Activated T-helper 1 cell treated with anti-CD3 and anti-CD28 coated beads, Interleukin-12 subunit alpha, Interleukin-12 subunit beta, Interleukin-2, Interleukin-4 antibody, amounts not matched to agents 30 ng/mL and 10 ng/mL and 1 ng/mL, durations not matched to agents 14 hours and 24 hours and 36 hours (primary cell): Measurements from ENCODE around the gene TEAD4. TPM values are rescaled to one million over a fixed set of nuclear protein-coding genes. Genes with fewer than 3 reads are reported as not detected.

ENCODE experiments used
- DNase-seq: peaks from one replicate; pipeline ENCODE4 v3.0.0; 2021; ENCODE audit warnings: low spot score
- H3K27ac Mint-ChIP-seq: one replicate; pipeline ENCODE4 v1.8.0; 2021; ENCODE audit warnings: mild to moderate bottlenecking, mixed read lengths
- H3K27me3 Mint-ChIP-seq: one replicate; pipeline ENCODE4 v1.8.0; 2022; ENCODE audit warnings: mild to moderate bottlenecking, moderate library complexity, mixed read lengths; ENCODE audit not compliant: insufficient read depth
- H3K36me3 Mint-ChIP-seq: one replicate; pipeline ENCODE4 v1.8.0; 2021; ENCODE audit warnings: low read depth, mixed read lengths
- H3K4me1 Mint-ChIP-seq: one replicate; pipeline ENCODE4 v1.8.0; 2021; ENCODE audit warnings: low read depth, mixed read lengths
- H3K4me3 Mint-ChIP-seq: one replicate; pipeline ENCODE4 v1.8.0; 2021; ENCODE audit warnings: mild to moderate bottlenecking, moderate library complexity, mixed read lengths
- H3K9me3 Mint-ChIP-seq: one replicate; pipeline ENCODE4 v1.8.0; 2021; ENCODE audit warnings: mixed read lengths
- intact Hi-C: fragments of 100-400 bp; cut with micrococcal nuclease; formaldehyde crosslinking; loops from one replicate; pipeline ENCODE4 v1.15.1; 2024
- total RNA-seq: library from RNA; stranded (reverse); gene quantifications from 2 replicates; pipeline ENCODE4 v1.2.3, GENCODE V29; 2022

TEAD4 gene
- total RNA-seq, 1 donor from 2014 or later: 11.5 TPM

- H3K4me1 Mint-ChIP-seq: no peaks in the 10 kb centered on the region
- no peaks in the 10 kb centered on the region for H3K36me3 Mint-ChIP-seq
- no peaks in the 10 kb centered on the region for H3K9me3 Mint-ChIP-seq
Observed at GRCh38 chr12:3014641-3015040, 55.4 kb downstream of the TEAD4 start.

GRCh38 chr12:3015356-3015755 lies 56.2 kb downstream of the TEAD4 start:
- no peak overlapping the region for H3K4me3 Mint-ChIP-seq
- H3K27me3 Mint-ChIP-seq: peaks cover 2% of the 10 kb centered on the region
- H3K36me3 Mint-ChIP-seq: no peaks in the 10 kb centered on the region
- H3K9me3 Mint-ChIP-seq: no peaks in the 10 kb centered on the region
- intact Hi-C loops: no loop called here
- no peaks in the 10 kb centered on the region for H3K4me1 Mint-ChIP-seq
- H3K27ac Mint-ChIP-seq: no peak overlapping the region
- no peak for DNase-seq

More at GRCh38 chr12:3014641-3015040, 55.4 kb downstream of the TEAD4 start:
- no peak for DNase-seq
- no peak overlapping the region for H3K27ac Mint-ChIP-seq
- no peak overlapping the region for H3K4me3 Mint-ChIP-seq
- intact Hi-C loops: no loop called here
- H3K27me3 Mint-ChIP-seq: peaks cover 2% of the 10 kb centered on the region

- no peak for DNase-seq
- peaks cover 2% of the 10 kb centered on the region for H3K27me3 Mint-ChIP-seq
- intact Hi-C loops: no loop called here
- no peaks in the 10 kb centered on the region for H3K4me1 Mint-ChIP-seq
- no peaks in the 10 kb centered on the region for H3K9me3 Mint-ChIP-seq
- no peak overlapping the region for H3K27ac Mint-ChIP-seq
- no peak overlapping the region for H3K4me3 Mint-ChIP-seq
- no peaks in the 10 kb centered on the region for H3K36me3 Mint-ChIP-seq
Observed at GRCh38 chr12:3016191-3016590, 57.0 kb downstream of the TEAD4 start.

- H3K4me3 Mint-ChIP-seq: no peak overlapping the region
- no peak for DNase-seq
- H3K9me3 Mint-ChIP-seq: no peaks in the 10 kb centered on the region
- H3K27ac Mint-ChIP-seq: no peak overlapping the region
- no peaks in the 10 kb centered on the region for H3K4me1 Mint-ChIP-seq
- no peaks in the 10 kb centered on the region for H3K36me3 Mint-ChIP-seq
- intact Hi-C loops: no loop called here
- H3K27me3 Mint-ChIP-seq: peaks cover 2% of the 10 kb centered on the region
Observed at GRCh38 chr12:3017281-3017680, 58.1 kb downstream of the TEAD4 start.

- H3K27me3 Mint-ChIP-seq: peaks cover 2% of the 10 kb centered on the region
- no peak overlapping the region for H3K27ac Mint-ChIP-seq
Observed at GRCh38 chr12:3018284-3019004, 59.2 kb downstream of the TEAD4 start.

GRCh38 chr12:3019005-3019680 lies 59.9 kb downstream of the TEAD4 start:
- H3K27me3 Mint-ChIP-seq: peaks cover 2% of the 10 kb centered on the region

More at GRCh38 chr12:3018284-3019004, 59.2 kb downstream of the TEAD4 start:
- H3K9me3 Mint-ChIP-seq: no peaks in the 10 kb centered on the region
- intact Hi-C loops: no loop called here
- H3K4me3 Mint-ChIP-seq: no peak overlapping the region
- H3K36me3 Mint-ChIP-seq: no peaks in the 10 kb centered on the region
- H3K4me1 Mint-ChIP-seq: no peaks in the 10 kb centered on the region
- DNase-seq: no peak

GRCh38 chr12:3020399-3020798 lies 61.2 kb downstream of the TEAD4 start:
- no peaks in the 10 kb centered on the region for H3K4me1 Mint-ChIP-seq
- no peaks in the 10 kb centered on the region for H3K9me3 Mint-ChIP-seq
- intact Hi-C loops: no loop called here
- DNase-seq: no peak
- peaks cover 2% of the 10 kb centered on the region for H3K27me3 Mint-ChIP-seq
- no peak overlapping the region for H3K4me3 Mint-ChIP-seq
- H3K27ac Mint-ChIP-seq: no peak overlapping the region
- no peaks in the 10 kb centered on the region for H3K36me3 Mint-ChIP-seq

More at GRCh38 chr12:3019005-3019680, 59.9 kb downstream of the TEAD4 start:
- Mint-ChIP-seq H3K36me3 (no peaks in the 10 kb centered on the region), H3K9me3 (no peaks in the 10 kb centered on the region), H3K27ac (no peak overlapping the region), H3K4me1 (no peaks in the 10 kb centered on the region), H3K4me3 (no peak overlapping the region)
- DNase-seq: no peak
- intact Hi-C loops: no loop called here

- Mint-ChIP-seq H3K36me3 (no peaks in the 10 kb centered on the region), H3K27ac (no peak overlapping the region), H3K27me3 (no peaks in the 10 kb centered on the region), H3K9me3 (no peaks in the 10 kb centered on the region), H3K4me1 (no peaks in the 10 kb centered on the region), H3K4me3 (no peak overlapping the region)
- no peak for DNase-seq
- intact Hi-C loops: no loop called here
Observed at GRCh38 chr12:3020850-3021435, 61.7 kb downstream of the TEAD4 start.

GRCh38 chr12:3022411-3022810 lies 63.2 kb downstream of the TEAD4 start:
- intact Hi-C loops: no loop called here
- Mint-ChIP-seq H3K27me3 (no peaks in the 10 kb centered on the region), H3K9me3 (no peaks in the 10 kb centered on the region), H3K4me1 (no peaks in the 10 kb centered on the region), H3K27ac (no peak overlapping the region), H3K36me3 (no peaks in the 10 kb centered on the region), H3K4me3 (no peak overlapping the region)
- DNase-seq: no peak

- DNase-seq: no peak
- H3K27ac Mint-ChIP-seq: no peak overlapping the region
Observed at GRCh38 chr12:3022961-3023360, 63.8 kb downstream of the TEAD4 start.

GRCh38 chr12:3028108-3028507 lies 68.9 kb downstream of the TEAD4 start:
- intact Hi-C loops: no loop called here
- H3K4me3 Mint-ChIP-seq: no peak overlapping the region
- no peaks in the 10 kb centered on the region for H3K4me1 Mint-ChIP-seq
- H3K27me3 Mint-ChIP-seq: no peaks in the 10 kb centered on the region
- no peaks in the 10 kb centered on the region for H3K36me3 Mint-ChIP-seq
- H3K9me3 Mint-ChIP-seq: no peaks in the 10 kb centered on the region
- no peak for DNase-seq
- H3K27ac Mint-ChIP-seq: no peak overlapping the region

More at GRCh38 chr12:3022961-3023360, 63.8 kb downstream of the TEAD4 start:
- no peaks in the 10 kb centered on the region for H3K4me1 Mint-ChIP-seq
- no peaks in the 10 kb centered on the region for H3K9me3 Mint-ChIP-seq
- no peaks in the 10 kb centered on the region for H3K36me3 Mint-ChIP-seq
- no peak overlapping the region for H3K4me3 Mint-ChIP-seq
- intact Hi-C loops: no loop called here
- H3K27me3 Mint-ChIP-seq: no peaks in the 10 kb centered on the region

- H3K4me3 Mint-ChIP-seq: no peak overlapping the region
- no peaks in the 10 kb centered on the region for H3K36me3 Mint-ChIP-seq
- H3K27me3 Mint-ChIP-seq: no peaks in the 10 kb centered on the region
- DNase-seq: no peak
- intact Hi-C loops: no loop called here
- no peaks in the 10 kb centered on the region for H3K9me3 Mint-ChIP-seq
- H3K27ac Mint-ChIP-seq: no peak overlapping the region
- no peaks in the 10 kb centered on the region for H3K4me1 Mint-ChIP-seq
Observed at GRCh38 chr12:3030821-3031429, 71.7 kb downstream of the TEAD4 start.

GRCh38 chr12:3032161-3032560 lies 73.0 kb downstream of the TEAD4 start:
- Mint-ChIP-seq H3K9me3 (no peaks in the 10 kb centered on the region), H3K36me3 (no peaks in the 10 kb centered on the region), H3K27ac (no peak overlapping the region), H3K4me3 (no peak overlapping the region), H3K27me3 (no peaks in the 10 kb centered on the region), H3K4me1 (no peaks in the 10 kb centered on the region)
- DNase-seq: no peak
- intact Hi-C loops: no loop called here
